Measurements from ENCODE around the gene UNC79. TPM values are rescaled to one million over a fixed set of nuclear protein-coding genes. Genes with fewer than 3 reads are reported as not detected.

The UNC79 gene
- total and polyA plus RNA-seq, 2 donors (not counting 3 experiments of a cell fraction or from before 2014, with no cell fraction given) = not detected

- Histone ChIP-seq H3K9me3 (replicated peaks; ENCODE audit: control insufficient read depth, insufficient read depth, low read length) (no peaks in the 10 kb centered on the region), H3K4me1 (ENCODE audit: control insufficient read depth, extremely low read depth, insufficient read depth, low read length) (no peaks in the 10 kb centered on the region), H3K79me2 (ENCODE audit: control insufficient read depth, insufficient read depth, low read length) (no peaks in the 10 kb centered on the region), H3K9ac (replicated peaks; ENCODE audit: extremely low read depth, insufficient read depth, low read length) (no peak overlapping the region), H3K4me3 (replicated peaks in 1 of 3; ENCODE audit: insufficient read depth in 1 of 3, low read depth in 1 of 3, low read length in 3 of 3) (no peak overlapping the region), H3K4me2 (ENCODE audit: insufficient read depth, low read length) (no peak overlapping the region), H4K20me1 (replicated peaks; ENCODE audit: control insufficient read depth, extremely low read depth, insufficient read depth, low read length) (no peaks in the 10 kb centered on the region), H2AFZ (ENCODE audit: low read depth, low read length) (no peak overlapping the region), H3K27ac (ENCODE audit: insufficient read depth, low read depth, low read length) (no peak overlapping the region), H3K27me3 (ENCODE audit: control insufficient read depth in 2 of 2, insufficient read depth in 2 of 2, low read length in 2 of 2) (no peaks in the 10 kb centered on the region), H3K9me1 (replicated peaks; ENCODE audit: control insufficient read depth, extremely low read depth, insufficient read depth, low read length) (no peaks in the 10 kb centered on the region), H3K36me3 (ENCODE audit: control insufficient read depth in 2 of 2, extremely low read depth in 1 of 2, insufficient read depth in 2 of 2, low read length in 2 of 2) (no peaks in the 10 kb centered on the region)
- BruUV-seq (replicated peaks) = no TSS peak
- ChIA-PET CTCF (no interaction called here), POLR2A (no interaction called here)
- TF ChIP-seq GATA2 (IDR thresholded peaks at IDR 0.05; ENCODE audit: insufficient read depth, insufficient read length, low read depth, low read length) = no peak
- no peak for TF ChIP-seq MYC (IDR thresholded peaks at IDR 0.05; ENCODE audit: low read depth, low read length)
- TF ChIP-seq JUN (IDR thresholded peaks at IDR 0.05; ENCODE audit: borderline replicate concordance, insufficient read depth, insufficient read length, low read depth) = no peak
- TF ChIP-seq EZH2 (IDR thresholded peaks at IDR 0.05; ENCODE audit: borderline replicate concordance, low read depth, low read length, severe bottlenecking) = no peak
- no peak for TF ChIP-seq POLR2A (IDR thresholded peaks at IDR 0.05; ENCODE audit: low read depth, low read length)
- TF ChIP-seq CTCF (IDR thresholded peaks at IDR 0.05; ENCODE audit: extremely low read depth in 1 of 2, insufficient read depth in 1 of 2, low read depth in 1 of 2, low read length in 2 of 2) = no peak
- TF ChIP-seq FOS (IDR thresholded peaks at IDR 0.05; ENCODE audit: borderline replicate concordance, insufficient read depth, low read length) = no peak
- no peak for TF ChIP-seq MAX (IDR thresholded peaks at IDR 0.05; ENCODE audit: insufficient read depth, insufficient read length)
- TF ChIP-seq POLR2AphosphoS5 (IDR thresholded peaks at IDR 0.05; ENCODE audit: insufficient read depth, low read depth, low read length) = no peak
- dilution Hi-C loops (cut with MboI; ENCODE audit: extremely low pct_ligation_motif_present, low sequenced_read_pairs) (no loop called here), intact Hi-C loops (cut with micrococcal nuclease) (no loop called here)
- no peak for FAIRE-seq
- DNase-seq (ENCODE audit: low read depth, low spot score) = no peak
Measured at GRCh38 chr14:93533437-93533836, 102.7 kb downstream of the UNC79 start.

Measured in endothelial cell of umbilical vein (primary cell).